Testis (tissue), 5 donors: ENCODE measurements around the gene ANKRD53. TPM values are rescaled to one million over a fixed set of nuclear protein-coding genes. Genes with fewer than 3 reads are reported as not detected.

ENCODE experiments used
- DNase-seq: peaks from one replicate; pipeline ENCODE4 v3.0.0-alpha.2; 2019
- H3K27ac ChIP-seq, 2 donors: fragments of 200-600 bp; sonication (generic); one replicate each; pipeline ENCODE4 v1.5.1; 2019
- H3K27me3 ChIP-seq: fragments of 200-600 bp; sonication (generic); one replicate; pipeline ENCODE4 v1.5.1; 2019
- H3K36me3 ChIP-seq: fragments of 200-600 bp; sonication (generic); one replicate; pipeline ENCODE4 v1.5.1; 2017; ENCODE audit warnings: low read depth; ENCODE audit errors: missing control alignments
- H3K4me1 ChIP-seq: fragments of 200-600 bp; sonication (generic); one replicate; pipeline ENCODE4 v1.5.1; 2019
- H3K4me3 ChIP-seq, 2 donors: fragments of 200-600 bp; sonication (generic); one replicate each; pipeline ENCODE4 v1.5.1; 2017 to 2019
- H3K9me3 ChIP-seq: fragments of 200-600 bp; sonication (generic); one replicate; pipeline ENCODE4 v1.5.1; 2017
- POLR2A ChIP-seq: fragments of 450-650 bp; IDR thresholded peaks from one replicate; pipeline ENCODE4 v1.6.1; 2017; ENCODE audit warnings: antibody characterized with exemption, mild to moderate bottlenecking, moderate library complexity
- WGBS, 2 donors: methylation state at CpG; one replicate each; pipeline ENCODE4 v1.1.5; 2018; 5-methylcytosine and 5-hydroxymethylcytosine counted together
- intact Hi-C: fragments of 100-400 bp; cut with DNase I; formaldehyde crosslinking; loops from one replicate; pipeline ENCODE4 v1.15.1; 2023; ENCODE audit warnings: low total_unique reads
- long read RNA-seq, 2 donors: transcript quantifications; one replicate each; lab custom pipeline, GENCODE V29; 2026
- polyA plus RNA-seq: library from polyadenylated mRNA; stranded (reverse); fragments of 350-450 nt; fragmentation: Illumina TruSeq; extraction: RNeasy Lipid Tissue Mini Kit (QIAGEN cat#74804); gene quantifications from one replicate; pipeline ENCODE4 v1.2.3, GENCODE V29; 2014; ENCODE audit warnings: low read depth, low replicate concordance; ENCODE audit not compliant: insufficient read depth
- total RNA-seq, 2 donors: library from RNA; depleted of rRNA; stranded (reverse); fragments of >200 nt; gene quantifications; one replicate each; pipeline ENCODE4 v1.2.3, GENCODE V29; 2016
- TF ChIP-seq, protein P1 (sequence below), 3 experiments: fragments of 450-650 bp in 2 of 3; fragments of 200-600 bp in 1 of 3; sonication (generic) in 1 of 3; IDR thresholded peaks; one replicate each; pipeline ENCODE4 v1.5.1; 2016 to 2019; ENCODE audit warnings: antibody characterized with exemption in 3 of 3, mild to moderate bottlenecking in 2 of 3, moderate library complexity in 1 of 3

Gene ANKRD53, protein sequence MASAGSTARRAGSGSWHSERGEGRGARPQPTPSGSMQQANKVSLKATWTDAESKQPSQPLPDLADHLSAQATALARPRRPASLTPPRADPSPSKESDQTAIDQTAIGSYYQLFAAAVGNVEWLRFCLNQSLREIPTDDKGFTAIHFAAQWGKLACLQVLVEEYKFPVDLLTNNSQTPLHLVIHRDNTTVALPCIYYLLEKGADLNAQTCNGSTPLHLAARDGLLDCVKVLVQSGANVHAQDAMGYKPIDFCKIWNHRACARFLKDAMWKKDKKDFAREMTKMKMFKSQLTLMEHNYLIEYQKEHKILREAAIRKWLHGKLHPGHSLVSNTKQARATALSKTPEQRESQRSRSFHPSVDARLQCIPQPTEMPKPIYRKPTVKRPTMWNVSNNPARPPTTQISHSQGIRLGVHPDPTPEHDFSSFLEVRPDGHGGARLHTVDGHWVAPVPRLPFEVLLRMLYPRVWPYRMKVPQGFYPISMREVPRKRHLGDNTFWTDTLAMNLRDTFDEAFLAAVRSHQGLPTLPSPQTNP
- total RNA-seq (10 to 100 TPM; 10.6 to 36.3 TPM), polyA plus RNA-seq (52.2 TPM)
- long read RNA-seq, donor 1, partial matches to known transcripts = 5 of 12 reads
- long read RNA-seq, donor 1, other reads (novel, unspliced or antisense) = 7 of 12 reads
- long read RNA-seq, donor 2 = 0 reads

DNA sequence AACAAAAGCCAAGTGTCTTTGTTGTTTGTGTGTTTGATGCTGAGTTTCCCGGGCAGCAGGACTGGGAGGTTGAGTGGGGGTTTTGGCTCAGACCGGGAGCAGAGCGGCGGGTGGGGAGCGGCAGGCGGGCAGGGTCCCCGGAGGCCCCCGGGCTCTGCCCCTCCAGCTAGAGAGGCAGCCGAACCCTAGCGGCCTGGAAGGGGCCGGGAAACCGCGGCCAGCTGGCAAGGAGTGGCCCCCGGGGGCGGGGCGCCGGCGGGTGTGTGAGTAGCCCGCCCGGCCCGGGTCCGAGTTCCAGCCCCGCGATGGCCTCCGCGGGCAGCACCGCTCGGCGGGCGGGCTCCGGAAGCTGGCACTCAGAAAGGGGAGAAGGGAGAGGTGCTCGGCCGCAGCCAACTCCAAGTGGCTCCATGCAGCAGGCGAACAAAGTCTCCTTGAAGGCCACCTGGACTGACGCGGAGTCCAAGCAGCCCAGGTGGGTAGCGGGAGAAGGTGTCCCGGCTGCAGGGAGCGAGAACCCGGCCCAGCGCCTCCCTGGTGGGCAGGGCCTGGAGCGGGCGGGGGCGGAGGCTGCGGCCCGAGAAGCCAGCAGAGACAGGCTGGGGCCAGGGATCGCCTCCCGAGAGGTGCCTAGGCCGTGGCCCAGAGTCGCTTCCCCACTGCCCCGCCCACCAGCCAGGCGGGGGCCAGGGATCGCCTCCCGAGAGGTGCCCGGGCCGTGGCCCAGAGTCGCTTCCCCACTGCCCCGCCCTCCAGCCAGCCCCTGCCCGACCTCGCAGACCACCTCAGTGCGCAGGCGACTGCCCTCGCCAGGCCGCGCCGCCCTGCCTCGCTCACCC is at the start of gene ANKRD53:
Gene ANKRD53 (plus strand): TSS at position 290 of the 839 bp plus-strand sequence. CDS start 16 bp downstream, at position 306.
- H3K27ac ChIP-seq = peak within 1 kb of the TSS; percentile 87 to 89
- no peaks in the 10 kb centered on the region for H3K36me3 ChIP-seq
- intact Hi-C loops = no loop called here
- H3K4me1 ChIP-seq = peaks cover 15% of the 10 kb centered on the region
- no peaks in the 10 kb centered on the region for H3K9me3 ChIP-seq
- TF ChIP-seq POLR2A = no peak
- TF ChIP-seq, protein P1, sequence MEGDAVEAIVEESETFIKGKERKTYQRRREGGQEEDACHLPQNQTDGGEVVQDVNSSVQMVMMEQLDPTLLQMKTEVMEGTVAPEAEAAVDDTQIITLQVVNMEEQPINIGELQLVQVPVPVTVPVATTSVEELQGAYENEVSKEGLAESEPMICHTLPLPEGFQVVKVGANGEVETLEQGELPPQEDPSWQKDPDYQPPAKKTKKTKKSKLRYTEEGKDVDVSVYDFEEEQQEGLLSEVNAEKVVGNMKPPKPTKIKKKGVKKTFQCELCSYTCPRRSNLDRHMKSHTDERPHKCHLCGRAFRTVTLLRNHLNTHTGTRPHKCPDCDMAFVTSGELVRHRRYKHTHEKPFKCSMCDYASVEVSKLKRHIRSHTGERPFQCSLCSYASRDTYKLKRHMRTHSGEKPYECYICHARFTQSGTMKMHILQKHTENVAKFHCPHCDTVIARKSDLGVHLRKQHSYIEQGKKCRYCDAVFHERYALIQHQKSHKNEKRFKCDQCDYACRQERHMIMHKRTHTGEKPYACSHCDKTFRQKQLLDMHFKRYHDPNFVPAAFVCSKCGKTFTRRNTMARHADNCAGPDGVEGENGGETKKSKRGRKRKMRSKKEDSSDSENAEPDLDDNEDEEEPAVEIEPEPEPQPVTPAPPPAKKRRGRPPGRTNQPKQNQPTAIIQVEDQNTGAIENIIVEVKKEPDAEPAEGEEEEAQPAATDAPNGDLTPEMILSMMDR (IDR thresholded peaks at IDR 0.05) = no peak
- H3K4me3 ChIP-seq = peak within 1 kb of the TSS; percentile 54 to 63
- WGBS, 2 donors = 11 to 24% methylated on average over 10 to 65 of the region's 67 CpGs
- H3K27me3 ChIP-seq = no peaks in the 10 kb centered on the region
- DNase-seq = peak; percentile 24

DNA sequence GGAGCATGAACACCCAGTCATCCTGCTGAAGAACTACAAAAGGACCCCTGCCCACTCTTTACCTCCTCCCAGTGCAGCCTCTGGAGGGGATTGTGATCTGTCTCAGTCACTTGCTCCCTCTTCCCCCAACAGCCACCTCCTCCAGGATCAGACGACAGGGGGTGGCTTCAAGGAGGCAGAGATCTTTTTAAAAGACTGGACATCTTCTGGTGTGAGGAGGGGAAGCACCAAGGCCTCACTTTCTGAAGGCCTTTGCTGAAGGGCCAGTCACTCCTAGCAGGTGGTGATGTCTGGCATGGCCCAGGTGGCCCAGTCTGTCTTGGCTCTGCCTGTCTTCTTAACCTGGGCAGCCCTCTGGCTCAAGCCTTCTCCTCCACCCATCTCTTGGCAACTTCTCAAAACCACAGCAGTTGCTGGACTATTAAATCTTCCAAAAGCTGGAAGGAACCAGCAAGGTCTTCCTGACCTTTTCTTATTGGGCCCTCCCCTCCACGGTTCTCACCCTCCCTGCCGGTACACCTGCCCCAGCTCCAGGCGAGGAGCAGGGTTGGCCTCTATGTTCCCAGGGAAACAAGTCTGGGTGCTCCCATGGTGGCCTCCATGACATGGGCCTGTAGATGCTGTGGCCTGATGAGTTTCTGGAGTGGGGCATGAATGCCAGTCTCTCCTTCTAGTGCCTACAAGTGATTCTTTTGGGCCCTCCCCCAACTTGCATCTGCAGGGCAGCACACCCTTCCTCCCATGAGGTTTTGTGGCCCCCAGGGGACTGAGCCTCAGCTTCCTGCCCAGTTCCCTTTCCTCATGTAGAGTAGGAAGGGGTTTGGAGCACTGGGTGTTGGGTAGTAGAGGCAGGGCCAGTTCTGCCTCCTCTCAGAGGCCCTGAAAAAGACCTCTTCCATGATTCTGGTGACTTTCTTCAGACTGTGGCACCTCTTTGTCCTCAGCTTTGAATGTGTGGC is 47.8 kb upstream of the ANKRD53 start:
- Histone ChIP-seq H3K4me3 (no peak overlapping the region), H3K27me3 (no peaks in the 10 kb centered on the region), H3K36me3 (no peaks in the 10 kb centered on the region), H3K9me3 (no peaks in the 10 kb centered on the region), H3K27ac (no peak overlapping the region), H3K4me1 (no peaks in the 10 kb centered on the region)
- intact Hi-C loops = no loop called here
- TF ChIP-seq, protein P1 (IDR thresholded peaks at IDR 0.05) = no peak
- TF ChIP-seq POLR2A = no peak
- DNase-seq = peak; percentile 2
- 85 to 91% methylated on average over 4 of the region's 4 CpGs for WGBS, 2 donors

DNA sequence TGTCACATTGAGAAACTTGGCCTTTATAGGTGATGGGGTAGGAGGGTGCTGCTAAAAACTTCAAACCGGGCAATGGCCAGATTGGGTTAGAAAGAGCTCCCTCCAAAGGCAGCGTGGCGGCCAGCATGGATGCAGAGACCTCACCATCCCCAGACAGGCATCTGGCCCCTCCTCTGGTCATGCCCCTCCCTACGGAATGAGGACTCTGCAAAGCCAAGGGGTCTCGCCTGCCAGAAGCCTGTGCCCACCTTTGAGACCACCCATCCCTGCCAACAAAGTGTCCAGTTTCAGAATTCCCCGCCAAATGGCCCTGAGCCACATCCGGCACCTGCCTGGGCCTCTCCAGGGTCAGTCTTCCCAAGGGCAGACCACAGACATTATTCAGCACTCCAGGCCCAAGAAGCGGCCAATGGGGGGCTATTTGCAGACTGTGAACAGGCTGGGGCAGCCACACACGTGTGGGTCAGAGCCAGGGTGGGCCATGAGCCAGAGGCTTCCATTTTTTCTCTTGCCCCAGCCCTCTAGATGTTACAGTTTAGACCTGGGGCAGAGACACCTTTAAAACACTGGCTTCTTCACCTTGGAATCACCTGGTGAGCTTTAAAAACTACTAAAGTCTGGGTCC is 46.9 kb upstream of the ANKRD53 start:
- Histone ChIP-seq H3K9me3 (no peaks in the 10 kb centered on the region), H3K36me3 (no peaks in the 10 kb centered on the region), H3K4me1 (no peaks in the 10 kb centered on the region), H3K27ac (no peak overlapping the region), H3K27me3 (no peaks in the 10 kb centered on the region), H3K4me3 (no peak overlapping the region)
- TF ChIP-seq, protein P1 (IDR thresholded peaks at IDR 0.05) = no peak
- no peak for TF ChIP-seq POLR2A
- DNase-seq = peak; percentile 6
- WGBS, 2 donors = 67 to 72% methylated on average over 8 to 9 of the region's 9 CpGs
- intact Hi-C loops = no loop called here
